Measurements from ENCODE around the gene NPC1.

DNA sequence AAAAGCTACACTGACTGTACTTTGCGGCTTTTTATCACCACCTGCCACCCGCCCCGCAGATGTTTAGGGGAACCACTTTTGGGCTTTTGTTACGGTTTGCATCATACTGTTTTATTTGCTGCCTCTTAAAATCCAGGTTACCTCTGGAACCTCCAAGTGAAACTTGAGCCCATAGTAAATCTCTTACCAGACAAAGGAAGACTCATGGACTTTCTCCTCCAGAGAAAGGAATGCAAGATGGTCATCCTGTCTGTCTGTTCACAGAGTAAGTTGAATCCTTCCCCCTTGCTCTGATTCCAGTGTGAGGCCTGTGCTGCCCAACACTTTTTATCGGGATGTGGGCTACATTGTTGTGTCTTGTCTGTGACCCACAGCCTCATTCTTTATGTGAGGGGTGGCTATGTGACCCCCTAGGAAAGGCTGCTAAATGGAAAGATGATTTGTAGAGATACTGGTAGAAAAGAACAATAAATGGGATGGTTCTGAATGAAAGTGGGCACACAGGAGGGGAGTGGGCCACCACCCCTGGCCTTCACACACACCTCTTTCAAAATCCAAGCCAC is 59.7 kb downstream of the NPC1 start:
- TF ChIP-seq POLR2A (IDR thresholded peaks at IDR 0.05; ENCODE audit: low read depth, low read length) (no peak), TAF1 (IDR thresholded peaks at IDR 0.05; ENCODE audit: borderline replicate concordance, low read depth, low read length) (no peak), POLR2AphosphoS5 (IDR thresholded peaks at IDR 0.05; ENCODE audit: low read depth, low read length) (no peak)
